Esophagus squamous epithelium (tissue), 4 donors: ENCODE results near the gene KRTAP5-6.
"Not testable (repeated sequence)": the region's sequence is repeated elsewhere in the genome, so short reads cannot be mapped to it uniquely, and the experiment has no call there.

Source experiments
- POLR2A ChIP-seq, 4 donors: fragments of 450-650 bp; IDR thresholded peaks; one replicate each; pipeline ENCODE4 v1.6.1; 2017; ENCODE audit warnings: antibody characterized with exemption in 4 of 4, mild to moderate bottlenecking in 4 of 4, moderate library complexity in 3 of 4
- TF ChIP-seq, protein P1 (sequence below), 6 experiments: fragments of 450-650 bp in 4 of 6; fragments of 200-600 bp in 2 of 6; sonication (generic) in 2 of 6; IDR thresholded peaks; one replicate each; pipeline ENCODE4 v1.5.1; 2016 to 2019; ENCODE audit warnings: antibody characterized with exemption in 6 of 6, mild to moderate bottlenecking in 4 of 6, moderate library complexity in 4 of 6

GRCh38 chr11:1683904-1684572 is 13.0 kb upstream of the KRTAP5-6 start:
- TF ChIP-seq, protein P1, sequence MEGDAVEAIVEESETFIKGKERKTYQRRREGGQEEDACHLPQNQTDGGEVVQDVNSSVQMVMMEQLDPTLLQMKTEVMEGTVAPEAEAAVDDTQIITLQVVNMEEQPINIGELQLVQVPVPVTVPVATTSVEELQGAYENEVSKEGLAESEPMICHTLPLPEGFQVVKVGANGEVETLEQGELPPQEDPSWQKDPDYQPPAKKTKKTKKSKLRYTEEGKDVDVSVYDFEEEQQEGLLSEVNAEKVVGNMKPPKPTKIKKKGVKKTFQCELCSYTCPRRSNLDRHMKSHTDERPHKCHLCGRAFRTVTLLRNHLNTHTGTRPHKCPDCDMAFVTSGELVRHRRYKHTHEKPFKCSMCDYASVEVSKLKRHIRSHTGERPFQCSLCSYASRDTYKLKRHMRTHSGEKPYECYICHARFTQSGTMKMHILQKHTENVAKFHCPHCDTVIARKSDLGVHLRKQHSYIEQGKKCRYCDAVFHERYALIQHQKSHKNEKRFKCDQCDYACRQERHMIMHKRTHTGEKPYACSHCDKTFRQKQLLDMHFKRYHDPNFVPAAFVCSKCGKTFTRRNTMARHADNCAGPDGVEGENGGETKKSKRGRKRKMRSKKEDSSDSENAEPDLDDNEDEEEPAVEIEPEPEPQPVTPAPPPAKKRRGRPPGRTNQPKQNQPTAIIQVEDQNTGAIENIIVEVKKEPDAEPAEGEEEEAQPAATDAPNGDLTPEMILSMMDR (IDR thresholded peaks at IDR 0.05): not testable (repeated sequence)
- TF ChIP-seq POLR2A (IDR thresholded peaks at IDR 0.05): not testable (repeated sequence)
